GM12873 (cell line): ENCODE measurements around the gene RBM19.

Experiments
- CTCF ChIP-seq: IDR thresholded peaks from 2 replicates; pipeline ENCODE4 v1.5.1; 2012; ENCODE audit warnings: low read depth, mild to moderate bottlenecking, moderate library complexity, low read length, control low read depth; ENCODE audit not compliant: insufficient read depth; ENCODE audit errors: missing control alignments

RBM19 gene

GRCh38 chr12:113965951-113966797 is at the start of gene RBM19:
Gene RBM19 (minus strand): TSS chr12:113966325. CDS start chr12:113966227, 98 bp downstream.
- peak; percentile 91 for TF ChIP-seq CTCF

- no peak for TF ChIP-seq CTCF
Measured at GRCh38 chr12:114015851-114016250, 49.7 kb upstream of the RBM19 start.

GRCh38 chr12:114013575-114014345 is 47.6 kb upstream of the RBM19 start:
- peak; percentile 36 for TF ChIP-seq CTCF

GRCh38 chr12:114012744-114013431 is 46.8 kb upstream of the RBM19 start:
- TF ChIP-seq CTCF = no peak

- no peak for TF ChIP-seq CTCF
Measured at GRCh38 chr12:114011711-114012110, 45.6 kb upstream of the RBM19 start.

GRCh38 chr12:114006482-114007425 is 40.6 kb upstream of the RBM19 start:
- TF ChIP-seq CTCF = peak; percentile 12
